ENCODE data around the gene TET3. TPM values are rescaled to one million over a fixed set of nuclear protein-coding genes. Genes with fewer than 3 reads are reported as not detected.

TET3 gene
- polyA plus RNA-seq, 1 donor (not counting 4 experiments of a cell fraction or from before 2014, with no cell fraction given): 2.9 TPM

- Histone ChIP-seq H4K20me1 (ENCODE audit: control insufficient read depth, extremely low read depth, insufficient read depth, low read length) (peaks cover 28% of the 10 kb centered on the region), H3K9ac (ENCODE audit: control insufficient read depth, extremely low read depth, insufficient read depth, low read length) (no peak overlapping the region), H3K27ac (ENCODE audit: control insufficient read depth, insufficient read depth, low read length) (no peak overlapping the region), H3K27me3 (ENCODE audit: control insufficient read depth, extremely low read depth, insufficient read depth, low read length) (no peaks in the 10 kb centered on the region), H3K9me1 (ENCODE audit: control insufficient read depth, extremely low read depth, insufficient read depth, low read length) (peaks cover 3% of the 10 kb centered on the region), H3K4me3 (ENCODE audit: control insufficient read depth in 2 of 3, extremely low read depth in 1 of 3, insufficient read depth in 2 of 3, low read depth in 1 of 3, low read length in 3 of 3) (no peak overlapping the region), H3K36me3 (ENCODE audit: control insufficient read depth in 2 of 2, extremely low read depth in 1 of 2, insufficient read depth in 2 of 2, low read length in 2 of 2) (peaks cover 2 to 9% of the 10 kb centered on the region in 2 experiments), H3K4me2 (ENCODE audit: control insufficient read depth, extremely low read depth, insufficient read depth, low read depth, low read length) (no peak overlapping the region), H3K4me1 (ENCODE audit: control insufficient read depth, extremely low read depth, insufficient read depth, low read length) (peaks cover 38% of the 10 kb centered on the region), H3K9me3 (ENCODE audit: control insufficient read depth, low read depth, low read length) (no peaks in the 10 kb centered on the region), H3K79me2 (ENCODE audit: control insufficient read depth, insufficient read depth, low read length) (peaks cover 57% of the 10 kb centered on the region), H2AFZ (ENCODE audit: control insufficient read depth, low read length) (no peak overlapping the region)
- dilution Hi-C loops (cut with MboI; ENCODE audit: extremely low pct_ligation_motif_present, low sequenced_read_pairs): no loop called here
- DNase-seq (ENCODE audit: low read depth, low spot score) (no peak), FAIRE-seq (no peak)
- TF ChIP-seq CTCF (optimal IDR thresholded peaks at IDR 0.05 in 1 of 3, IDR thresholded peaks at IDR 0.05 in 1 of 3, conservative IDR thresholded peaks at IDR 0.05 in 1 of 3; ENCODE audit: extremely low read depth in 1 of 3, insufficient read depth in 2 of 3, low read length in 3 of 3) (no peak), EZH2 (IDR thresholded peaks at IDR 0.05; ENCODE audit: low read length) (no peak)
Observed at GRCh38 chr2:74004212-74005182, 19.8 kb downstream of the TET3 start.

GRCh38 chr2:74005786-74006185, 21.1 kb downstream of the TET3 start:
- Histone ChIP-seq H2AFZ (ENCODE audit: control insufficient read depth, low read length) (no peak overlapping the region), H3K4me3 (ENCODE audit: control insufficient read depth in 2 of 3, extremely low read depth in 1 of 3, insufficient read depth in 2 of 3, low read depth in 1 of 3, low read length in 3 of 3) (no peak overlapping the region), H3K4me1 (ENCODE audit: control insufficient read depth, extremely low read depth, insufficient read depth, low read length) (peaks cover 45% of the 10 kb centered on the region), H3K9ac (ENCODE audit: control insufficient read depth, extremely low read depth, insufficient read depth, low read length) (no peak overlapping the region), H3K4me2 (ENCODE audit: control insufficient read depth, extremely low read depth, insufficient read depth, low read depth, low read length) (no peak overlapping the region), H3K27me3 (ENCODE audit: control insufficient read depth, extremely low read depth, insufficient read depth, low read length) (no peaks in the 10 kb centered on the region), H3K79me2 (ENCODE audit: control insufficient read depth, insufficient read depth, low read length) (peaks cover 46% of the 10 kb centered on the region), H3K27ac (ENCODE audit: control insufficient read depth, insufficient read depth, low read length) (no peak overlapping the region), H3K9me1 (ENCODE audit: control insufficient read depth, extremely low read depth, insufficient read depth, low read length) (peaks cover 3% of the 10 kb centered on the region), H4K20me1 (ENCODE audit: control insufficient read depth, extremely low read depth, insufficient read depth, low read length) (peaks cover 21% of the 10 kb centered on the region), H3K36me3 (ENCODE audit: control insufficient read depth in 2 of 2, extremely low read depth in 1 of 2, insufficient read depth in 2 of 2, low read length in 2 of 2) (peaks cover 2 to 9% of the 10 kb centered on the region in 2 experiments), H3K9me3 (ENCODE audit: control insufficient read depth, low read depth, low read length) (no peaks in the 10 kb centered on the region)
- no peak for FAIRE-seq
- TF ChIP-seq CTCF (optimal IDR thresholded peaks at IDR 0.05 in 1 of 3, IDR thresholded peaks at IDR 0.05 in 1 of 3, conservative IDR thresholded peaks at IDR 0.05 in 1 of 3; ENCODE audit: extremely low read depth in 1 of 3, insufficient read depth in 2 of 3, low read length in 3 of 3): no peak
- no peak for TF ChIP-seq EZH2 (IDR thresholded peaks at IDR 0.05; ENCODE audit: low read length)
- no peak for DNase-seq (ENCODE audit: low read depth, low spot score)
- dilution Hi-C loops (cut with MboI; ENCODE audit: extremely low pct_ligation_motif_present, low sequenced_read_pairs): no loop called here

Data from keratinocyte (primary cell).